OCI-LY7 (cell line): ENCODE results near the gene PWWP2B. TPM values are rescaled to one million over a fixed set of nuclear protein-coding genes. Genes with fewer than 3 reads are reported as not detected.

ENCODE experiments used
- BruUV-seq: library from RNA; stranded (reverse); fragments of 400-500 nt; replicated peaks from 2 replicates; lab custom pipeline; 2021; lab: Mats Ljungman, UMichigan
- CTCF ChIA-PET: fragments of 300-600 bp; sonication (Branson Sonifier 250); formaldehyde crosslinking; loops from one replicate; lab custom pipeline; 2022; ENCODE audit warnings: antibody characterized with exemption; ENCODE audit not compliant: unreplicated experiment; lab: Charles Lee
- POLR2A ChIA-PET: fragments of 300-600 bp; sonication (Branson Sonifier 250); formaldehyde crosslinking; loops from one replicate; lab custom pipeline; 2022; ENCODE audit warnings: antibody characterized with exemption; lab: Charles Lee
- DNase-seq: peaks from one replicate; pipeline ENCODE4 v3.0.0-alpha.2; 2015; ENCODE audit warnings: low spot score
- H2AFZ ChIP-seq: fragments of 200-600 bp; sonication (generic), shearing (Covaris generic); 2 replicates; pipeline ENCODE4 v1.6.1; 2014; ENCODE audit warnings: mild to moderate bottlenecking, antibody characterized with exemption, low read length, moderate library complexity
- H3K27ac ChIP-seq: fragments of 200-600 bp; sonication (generic); 2 replicates; pipeline ENCODE4 v1.5.1; 2014; ENCODE audit warnings: mixed run types, low read depth, mild to moderate bottlenecking, moderate library complexity, low read length, inconsistent platforms; ENCODE audit not compliant: poor library complexity, severe bottlenecking
- H3K36me3 ChIP-seq: fragments of 200-600 bp; sonication (generic); 2 replicates; pipeline ENCODE4 v1.6.1; 2014; ENCODE audit warnings: mild to moderate bottlenecking, antibody characterized with exemption, low read length, moderate library complexity, mixed read lengths; ENCODE audit not compliant: insufficient read depth
- H3K4me1 ChIP-seq: fragments of 200-600 bp; sonication (generic); 2 replicates; pipeline ENCODE4 v1.5.1; 2014; ENCODE audit warnings: mild to moderate bottlenecking, low read length; ENCODE audit not compliant: insufficient read depth, poor library complexity, severe bottlenecking
- H3K4me2 ChIP-seq: fragments of 200-600 bp; sonication (generic); 2 replicates; pipeline ENCODE4 v1.6.1; 2014; ENCODE audit warnings: mild to moderate bottlenecking, low read length
- H3K4me3 ChIP-seq: fragments of 200-600 bp; sonication (generic); 2 replicates; pipeline ENCODE4 v1.5.1; 2014; ENCODE audit warnings: mild to moderate bottlenecking, low read depth, low read length; ENCODE audit not compliant: poor library complexity, severe bottlenecking
- H3K79me2 ChIP-seq: fragments of 200-600 bp; sonication (generic); 2 replicates; pipeline ENCODE4 v1.6.1; 2016; ENCODE audit warnings: low read depth, mild to moderate bottlenecking, low read length, moderate library complexity, mixed read lengths; ENCODE audit not compliant: insufficient read depth
- H3K9me2 ChIP-seq: fragments of 200-600 bp; sonication (generic); 2 replicates; pipeline ENCODE4 v1.6.1; 2016; ENCODE audit warnings: mild to moderate bottlenecking, low read length, mixed read lengths; ENCODE audit not compliant: insufficient read depth
- H3K9me3 ChIP-seq: fragments of 200-600 bp; sonication (generic); 2 replicates; pipeline ENCODE4 v1.6.1; 2014; ENCODE audit warnings: mild to moderate bottlenecking, mixed run types, low read length, mixed read lengths
- H4K20me1 ChIP-seq: fragments of 200-600 bp; sonication (generic); 2 replicates; pipeline ENCODE4 v1.6.1; 2014; ENCODE audit warnings: mild to moderate bottlenecking, antibody characterized with exemption, low read length, moderate library complexity, mixed read lengths; ENCODE audit not compliant: insufficient read depth
- CTCF ChIP-seq: fragments of 200-600 bp; sonication (generic); conservative IDR thresholded peaks from 2 replicates; pipeline ENCODE4 v1.5.1; 2014; ENCODE audit warnings: mild to moderate bottlenecking, antibody characterized with exemption, low read length, moderate library complexity, mixed read lengths
- EZH2phosphoT487 ChIP-seq: fragments of 200-600 bp; sonication (generic); IDR thresholded peaks from 2 replicates; pipeline ENCODE4 v1.6.1; 2018; ENCODE audit warnings: low read depth, borderline replicate concordance, mild to moderate bottlenecking, mixed run types, antibody characterized with exemption, low read length, moderate library complexity, mixed read lengths
- intact Hi-C: fragments of 100-400 bp; cut with micrococcal nuclease; formaldehyde crosslinking; loops from one replicate; pipeline ENCODE4 v1.10.0; 2022; ENCODE audit not compliant: unreplicated experiment
- total RNA-seq, 2 experiments: library from RNA; depleted of rRNA in 1 of 2; stranded (reverse); fragments of >200 nt in 1 of 2; shearing (Covaris generic) in 1 of 2; gene quantifications; 2 replicates each; pipeline ENCODE4 v1.2.3, GENCODE V29; 2014 to 2022

PWWP2B gene
- total RNA-seq, 2 experiments from 2014 or later = 5.9 to 10.6 TPM

GRCh38 chr10:132443983-132444876 is 47.2 kb downstream of the PWWP2B start:
- Histone ChIP-seq H3K4me2 (peak overlapping the region; percentile 41), H3K79me2 (no peaks in the 10 kb centered on the region), H4K20me1 (no peaks in the 10 kb centered on the region), H3K9me2 (no peaks in the 10 kb centered on the region), H3K36me3 (no peaks in the 10 kb centered on the region), H3K4me3 (no peak overlapping the region), H3K27ac (peak overlapping the region; percentile 69), H3K4me1 (peaks cover 46% of the 10 kb centered on the region), H2AFZ (no peak overlapping the region; the same call in 1 of the 2 replicates), H3K9me3 (no peaks in the 10 kb centered on the region)
- CTCF ChIA-PET = no interaction called here
- POLR2A ChIA-PET = interaction anchor here (1.0 to 1.3 kb wide), 3 partner anchors 19 to 23 kb away, joined by 3 read pairs; no protein-coding TSS in a partner anchor
- DNase-seq = peak; percentile 41
- intact Hi-C loops = no loop called here
- TF ChIP-seq EZH2phosphoT487 (no peak), CTCF (no peak)
- BruUV-seq = no TSS peak

GRCh38 chr10:132444877-132445351 is 47.9 kb downstream of the PWWP2B start:
- no peak overlapping the region for H3K4me2 ChIP-seq
- H3K27ac ChIP-seq = peak overlapping the region; percentile 69
- no peak overlapping the region for H3K4me3 ChIP-seq
- no peak overlapping the region for H2AFZ ChIP-seq
- no peaks in the 10 kb centered on the region for H3K9me2 ChIP-seq
- CTCF ChIA-PET = no interaction called here
- TF ChIP-seq CTCF (no peak), EZH2phosphoT487 (no peak)
- H3K79me2 ChIP-seq = no peaks in the 10 kb centered on the region
- no peaks in the 10 kb centered on the region for H3K9me3 ChIP-seq
- intact Hi-C loops = loop anchor here (5.0 kb wide), 1 partner anchor 283 kb away; no protein-coding TSS in a partner anchor
- DNase-seq = no peak
- POLR2A ChIA-PET = interaction anchor here (0.6 to 1.3 kb wide), 2 partner anchors 11 to 23 kb away, joined by 3 read pairs; no protein-coding TSS in a partner anchor
- H4K20me1 ChIP-seq = no peaks in the 10 kb centered on the region
- BruUV-seq = no TSS peak
- H3K4me1 ChIP-seq = peaks cover 52% of the 10 kb centered on the region
- no peaks in the 10 kb centered on the region for H3K36me3 ChIP-seq
